Activated naive CD4-positive, alpha-beta T cell treated with anti-CD3 and anti-CD28 coated beads, Interleukin-2, amount 50 U/mL, for 16 hours (primary cell): ENCODE data around the gene CHI3L2.

ENCODE experiments used
- DNase-seq: peaks from one replicate; pipeline ENCODE4 v3.0.0-alpha.2; 2020

CHI3L2 gene

GRCh38 chr1:111227434-111227833 lies at the start of gene CHI3L2:
Gene CHI3L2, plus strand, starts transcription at chr1:111227713. Its CDS starts 17 bp downstream, at chr1:111227730.
- no peak for DNase-seq

GRCh38 chr1:111179968-111180533 lies 47.5 kb upstream of the CHI3L2 start:
- no peak for DNase-seq

GRCh38 chr1:111182052-111182451 lies 45.5 kb upstream of the CHI3L2 start:
- no peak for DNase-seq

- DNase-seq = no peak
Observed at GRCh38 chr1:111183308-111184069, 44.0 kb upstream of the CHI3L2 start.

GRCh38 chr1:111184663-111185062 lies 42.9 kb upstream of the CHI3L2 start:
- DNase-seq = no peak

GRCh38 chr1:111190931-111191451 lies 36.5 kb upstream of the CHI3L2 start:
- DNase-seq = no peak

GRCh38 chr1:111191496-111191895 lies 36.0 kb upstream of the CHI3L2 start:
- DNase-seq = no peak

- DNase-seq = no peak
Observed at GRCh38 chr1:111192074-111192473, 35.4 kb upstream of the CHI3L2 start.

- no peak for DNase-seq
Observed at GRCh38 chr1:111192658-111193519, 34.6 kb upstream of the CHI3L2 start.

- DNase-seq = no peak
Observed at GRCh38 chr1:111193712-111194480, 33.6 kb upstream of the CHI3L2 start.

- no peak for DNase-seq
Observed at GRCh38 chr1:111195002-111195684, 32.4 kb upstream of the CHI3L2 start.

- DNase-seq = no peak
Observed at GRCh38 chr1:111196213-111196612, 31.3 kb upstream of the CHI3L2 start.

GRCh38 chr1:111197598-111198284 lies 29.8 kb upstream of the CHI3L2 start:
- DNase-seq = peak; percentile 72

- no peak for DNase-seq
Observed at GRCh38 chr1:111198836-111199235, 28.7 kb upstream of the CHI3L2 start.

- DNase-seq = no peak
Observed at GRCh38 chr1:111199329-111199728, 28.2 kb upstream of the CHI3L2 start.

- peak; percentile 61 for DNase-seq
Observed at GRCh38 chr1:111199881-111200801, 27.4 kb upstream of the CHI3L2 start, which contains the start of gene DENND2D. Gene DENND2D, minus strand, starts transcription at chr1:111200646. Its CDS starts 187 bp downstream, at chr1:111200459.

- no peak for DNase-seq
Observed at GRCh38 chr1:111200802-111201161, 26.7 kb upstream of the CHI3L2 start.

GRCh38 chr1:111201275-111202090 lies 26.0 kb upstream of the CHI3L2 start:
- no peak for DNase-seq

GRCh38 chr1:111202366-111202706 lies 25.2 kb upstream of the CHI3L2 start:
- no peak for DNase-seq
